HG02678 (cell line): ENCODE measurements around the gene LEUTX.
"Not testable (repeated sequence)": the region's sequence is repeated elsewhere in the genome, so short reads cannot be mapped to it uniquely, and the experiment has no call there.

Experiments
- ATAC-seq: cut with Tn5 transposase; IDR thresholded peaks from one replicate; pipeline ENCODE4 v1.9.1; 2021; ENCODE audit warnings: mild to moderate bottlenecking, moderate library complexity; ENCODE audit not compliant: unreplicated experiment

The LEUTX gene, protein sequence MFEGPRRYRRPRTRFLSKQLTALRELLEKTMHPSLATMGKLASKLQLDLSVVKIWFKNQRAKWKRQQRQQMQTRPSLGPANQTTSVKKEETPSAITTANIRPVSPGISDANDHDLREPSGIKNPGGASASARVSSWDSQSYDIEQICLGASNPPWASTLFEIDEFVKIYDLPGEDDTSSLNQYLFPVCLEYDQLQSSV

DNA sequence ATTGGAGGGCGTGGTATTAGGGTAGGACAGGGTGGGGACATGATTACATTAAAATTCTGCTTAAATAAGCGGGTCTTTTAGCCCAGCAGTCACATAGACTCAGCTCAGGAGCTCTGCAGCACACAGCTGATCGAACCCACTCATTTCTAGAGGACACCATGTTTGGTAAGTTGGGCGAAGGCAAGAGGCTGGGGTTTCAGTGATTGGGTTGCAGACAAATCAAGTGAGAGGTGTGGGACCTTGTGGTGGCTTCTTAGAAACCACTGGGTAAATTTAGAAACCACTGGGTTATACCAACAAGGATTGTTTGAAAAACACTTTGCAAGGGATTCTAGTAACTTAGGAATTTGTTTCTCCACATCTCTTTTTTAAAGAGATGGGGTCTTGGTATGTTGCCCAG, at the start of gene LEUTX:
LEUTX (plus strand) TSS at position 92 of the 400 bp plus-strand sequence; CDS start at position 159, 67 bp downstream.
- no peak for ATAC-seq

DNA sequence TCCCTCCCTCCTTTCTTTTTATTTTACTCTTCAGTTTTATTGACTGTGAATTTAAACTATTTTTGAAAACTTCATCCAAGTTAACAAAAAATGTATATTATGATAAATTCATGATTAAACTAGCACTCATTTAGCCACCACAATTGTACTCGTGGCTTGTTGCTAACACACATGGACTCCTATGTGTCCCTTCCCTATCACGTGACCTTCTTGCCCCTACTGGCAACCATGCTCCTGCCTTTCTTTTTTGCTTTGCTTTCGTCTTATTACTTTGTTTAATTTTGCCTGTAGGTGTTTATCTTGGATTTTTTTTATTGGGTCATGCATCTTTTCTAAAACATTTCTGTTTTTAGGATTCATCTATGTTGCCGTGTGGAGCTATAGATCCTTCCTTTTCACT, 49.1 kb upstream of the LEUTX start:
- no peak for ATAC-seq

DNA sequence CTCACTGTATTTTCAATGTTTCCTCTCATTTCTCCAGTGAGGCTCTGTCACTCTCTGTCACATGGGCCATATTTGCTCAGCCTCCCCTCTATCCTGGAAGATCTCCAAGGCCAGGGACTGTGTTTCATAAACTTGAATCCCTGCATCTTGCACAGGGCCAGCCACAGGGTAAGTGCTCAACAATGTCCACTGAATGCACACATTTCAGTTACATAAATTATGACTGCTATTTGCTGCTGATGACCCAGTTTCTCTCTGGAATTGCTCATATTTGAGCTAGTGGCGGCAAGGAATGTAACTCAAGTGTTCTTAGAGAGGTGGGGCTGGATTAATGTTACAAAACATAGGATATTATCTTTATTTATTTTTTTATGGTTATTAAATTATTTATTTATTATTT, 47.0 kb upstream of the LEUTX start:
- no peak for ATAC-seq

DNA sequence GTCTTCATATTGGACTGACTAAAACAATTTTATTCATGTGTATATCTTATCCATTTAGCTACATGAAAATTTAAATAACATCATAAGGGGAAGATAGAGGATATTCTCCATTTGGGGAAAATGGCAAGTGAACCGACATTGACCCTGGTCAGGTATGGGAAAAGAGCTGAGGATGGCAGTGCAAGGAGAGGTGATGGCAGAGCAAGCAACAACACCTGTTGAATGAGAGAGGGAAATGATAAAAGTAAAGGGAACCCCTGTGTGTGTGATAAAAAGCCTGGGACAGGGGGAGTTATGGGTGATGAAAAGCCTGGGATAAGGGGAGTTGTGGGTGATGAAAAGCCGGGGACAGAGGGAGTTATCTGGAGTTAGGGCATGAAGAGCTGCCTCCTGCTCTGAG, 44.8 kb upstream of the LEUTX start:
- ATAC-seq: no peak

DNA sequence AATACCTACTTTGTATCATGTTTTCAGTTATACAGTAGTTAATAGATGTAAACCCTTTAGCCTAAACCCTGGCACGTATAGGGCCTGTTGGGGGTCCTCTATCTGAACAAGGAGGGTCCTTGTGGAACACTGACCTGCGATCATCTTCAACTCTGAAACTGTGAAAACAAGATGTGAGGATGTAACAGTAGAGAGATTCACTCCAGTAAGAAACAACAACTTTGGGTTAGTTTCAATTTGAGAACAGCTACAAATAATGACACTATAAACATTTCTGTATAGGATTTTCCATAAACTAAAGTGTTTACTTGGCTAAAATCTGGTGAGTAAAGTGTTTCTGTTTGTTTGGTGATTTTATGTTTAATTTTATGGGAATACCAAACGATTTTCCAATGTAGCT, 43.0 kb upstream of the LEUTX start:
- ATAC-seq: no peak

DNA sequence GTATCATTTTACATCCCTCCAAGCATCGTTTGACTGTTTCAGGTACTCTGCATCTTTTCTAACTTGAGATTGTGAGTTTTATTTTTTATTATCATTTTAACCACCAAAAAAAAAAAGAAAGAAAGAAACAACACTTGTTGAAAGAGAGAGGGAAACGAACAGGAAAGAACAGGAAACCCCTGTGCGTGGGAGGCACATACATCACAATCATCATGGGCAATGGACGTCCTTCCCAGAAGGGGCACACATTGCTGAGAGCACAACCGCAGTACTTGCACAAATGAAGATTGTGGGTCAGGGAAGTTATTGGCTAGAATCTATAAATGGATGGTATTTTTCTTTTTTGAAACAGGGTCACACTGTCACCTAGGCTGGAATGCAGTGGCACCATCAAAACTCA, 42.6 kb upstream of the LEUTX start:
- ATAC-seq: no peak

DNA sequence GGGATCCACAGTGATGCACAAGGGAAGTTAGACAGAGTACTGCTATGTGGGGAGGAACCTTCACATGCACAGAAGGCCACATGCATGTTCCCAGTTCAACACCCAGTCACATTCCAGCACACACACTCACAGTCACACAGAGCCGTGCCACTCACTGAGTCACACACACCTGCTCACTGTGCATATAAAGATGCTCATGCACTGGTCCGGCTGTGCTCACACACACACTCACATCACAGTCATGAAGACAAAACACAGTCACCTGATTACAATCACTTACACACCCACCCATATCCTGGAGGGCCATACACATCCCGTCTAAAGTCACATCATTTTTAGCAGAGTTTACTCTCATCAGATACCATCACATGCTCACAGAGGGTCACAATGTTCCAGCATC, 41.3 kb upstream of the LEUTX start:
- no peak for ATAC-seq

DNA sequence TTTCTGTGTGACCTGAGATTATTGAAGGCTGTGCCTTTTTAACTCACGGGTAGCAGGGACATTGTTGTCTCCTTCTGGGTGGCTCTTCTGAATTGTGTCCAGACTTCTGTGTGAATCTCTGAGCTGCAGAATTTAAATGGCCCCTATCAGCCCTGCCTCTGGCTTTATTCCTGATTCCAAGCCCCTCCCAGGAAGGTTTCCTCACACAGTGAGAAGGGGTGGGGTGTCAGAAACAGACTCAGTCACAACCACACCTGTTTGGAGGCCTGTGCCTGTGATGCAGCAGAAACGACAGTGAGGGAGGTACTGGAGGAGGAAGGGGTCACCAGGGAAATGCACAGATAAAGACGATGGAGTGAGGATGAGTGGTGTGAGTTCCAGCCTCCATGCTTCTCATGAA, 40.8 kb upstream of the LEUTX start, which contains the start of gene CLC:
CLC (minus strand) TSS at position 139 of the 400 bp plus-strand sequence; CDS start at position 62, 77 bp downstream.
- ATAC-seq: no peak

DNA sequence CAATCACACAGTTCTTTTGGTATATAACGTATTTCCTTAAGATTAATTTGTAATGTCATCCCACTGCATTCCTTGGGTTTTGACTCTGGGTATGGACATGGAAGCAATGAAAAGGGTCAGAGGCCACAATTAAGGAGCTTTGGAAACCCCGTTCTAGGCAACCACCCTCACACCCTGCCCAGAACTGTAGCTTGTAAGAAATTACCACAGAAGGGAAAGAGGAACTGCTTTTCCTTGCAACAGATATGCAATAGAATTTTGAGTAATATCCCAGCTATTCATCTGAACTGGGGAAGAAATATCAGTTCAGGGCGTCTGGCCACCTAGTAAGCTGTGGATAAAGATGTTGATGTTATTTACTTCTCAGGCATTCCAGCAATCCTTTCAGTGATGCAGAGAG, 39.8 kb upstream of the LEUTX start:
- no peak for ATAC-seq

DNA sequence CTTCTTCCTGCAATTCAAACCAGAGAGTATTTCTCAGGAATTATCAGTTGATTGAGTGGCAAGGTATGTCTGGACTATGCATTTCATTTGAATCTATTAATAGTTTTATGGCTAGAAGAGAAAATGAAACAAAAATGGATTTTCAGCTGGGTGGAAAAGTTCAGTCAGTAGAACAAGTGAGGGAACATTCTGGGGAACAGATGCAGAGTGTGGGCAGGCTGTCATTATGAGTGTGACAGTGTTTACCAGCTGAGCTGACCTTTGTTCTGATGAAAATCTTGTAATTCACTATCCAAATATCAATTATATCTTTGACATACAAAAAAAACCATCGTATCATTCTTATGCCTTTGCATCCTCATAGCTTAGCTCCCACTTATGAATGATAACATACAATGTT, 38.3 kb upstream of the LEUTX start:
- no peak for ATAC-seq

DNA sequence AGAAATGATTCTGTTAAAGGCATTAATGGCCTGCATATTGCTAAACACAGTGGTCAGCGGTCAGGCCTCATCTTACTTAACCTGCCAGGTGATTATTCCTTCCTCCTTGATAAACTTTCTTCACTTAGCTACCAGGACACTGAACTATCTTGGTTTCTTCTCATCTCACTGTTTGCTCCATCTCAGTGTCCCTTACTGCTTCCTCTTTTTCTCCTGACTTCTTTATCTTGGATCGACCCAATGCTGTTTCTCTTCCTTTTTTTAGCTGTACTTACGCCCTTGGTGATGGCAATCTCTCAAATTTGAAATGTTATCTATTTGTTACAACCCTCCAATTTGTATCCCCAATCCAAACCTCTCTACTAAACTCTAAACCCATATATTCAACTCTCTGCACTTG, 33.0 kb upstream of the LEUTX start:
- ATAC-seq: no peak

DNA sequence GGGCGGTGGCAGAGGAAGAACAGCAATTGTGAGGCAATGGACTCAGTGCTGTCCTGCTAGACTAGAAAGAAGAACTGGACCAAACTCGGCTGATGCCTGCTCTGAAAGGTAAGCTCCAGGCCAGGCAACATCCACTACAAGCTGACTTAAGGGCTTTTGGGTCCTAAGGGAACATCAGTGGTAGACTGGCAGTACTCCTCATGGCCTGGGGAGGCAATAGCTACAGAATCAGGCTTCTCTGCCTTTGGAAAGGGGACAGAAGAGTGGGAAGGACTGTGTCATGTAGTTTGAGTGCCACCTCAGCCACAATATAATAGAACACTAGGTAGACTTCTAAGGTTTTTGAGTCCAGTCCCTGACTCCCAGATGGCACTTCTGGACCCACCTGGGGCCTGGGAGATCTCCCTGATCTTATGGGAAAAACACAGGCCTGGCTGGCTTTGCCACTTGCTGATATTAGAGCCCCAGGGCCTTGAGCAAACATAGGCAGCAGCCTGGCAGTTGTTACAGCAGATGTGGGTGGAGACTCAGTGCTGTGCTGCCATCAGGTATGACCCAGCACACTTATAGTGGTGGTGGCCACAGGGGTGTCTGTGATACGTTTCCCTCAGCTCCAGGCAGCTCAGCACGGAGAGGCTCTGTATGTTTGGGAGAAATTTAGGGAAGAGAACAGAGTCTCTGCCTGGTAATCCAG, 31.7 kb upstream of the LEUTX start:
- no peak for ATAC-seq

DNA sequence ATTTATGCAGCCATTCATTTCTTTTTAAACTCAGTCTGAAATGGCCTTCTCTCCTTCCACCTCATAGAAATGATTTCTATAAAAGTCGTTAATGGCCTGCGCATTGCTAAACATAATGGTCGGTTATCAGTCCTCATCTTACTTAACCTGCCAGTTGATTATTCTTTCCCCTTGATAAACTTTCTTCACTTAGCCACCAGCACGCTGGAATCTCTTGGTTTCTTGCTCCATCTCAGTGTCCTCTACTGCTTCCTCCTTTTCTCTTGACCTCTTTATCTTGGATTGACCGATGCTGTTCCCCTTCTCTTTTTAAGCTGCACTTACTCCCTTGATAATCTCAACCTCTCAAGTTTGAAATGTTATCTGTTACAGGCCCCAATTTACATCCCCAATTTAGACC, 28.7 kb upstream of the LEUTX start:
- no peak for ATAC-seq

DNA sequence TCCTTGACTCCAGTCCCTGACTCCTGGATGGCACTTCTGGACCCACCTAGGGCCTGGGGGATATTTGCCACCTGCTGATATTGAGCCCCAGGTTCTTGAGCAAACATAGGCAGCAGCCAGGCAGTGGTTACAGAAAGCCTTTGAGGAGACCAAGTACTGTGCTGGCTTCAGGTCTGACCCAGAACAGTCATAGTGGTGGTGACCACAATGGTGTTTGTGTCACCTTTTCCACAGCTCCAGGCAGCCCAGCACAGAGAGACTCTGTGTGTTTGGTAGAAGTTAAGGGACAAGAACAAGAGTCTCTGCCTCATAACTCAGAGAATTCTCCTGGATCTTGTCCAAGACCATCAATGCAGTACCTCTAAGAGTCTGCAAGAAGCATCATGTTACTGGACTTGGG, 26.3 kb upstream of the LEUTX start:
- no peak for ATAC-seq

DNA sequence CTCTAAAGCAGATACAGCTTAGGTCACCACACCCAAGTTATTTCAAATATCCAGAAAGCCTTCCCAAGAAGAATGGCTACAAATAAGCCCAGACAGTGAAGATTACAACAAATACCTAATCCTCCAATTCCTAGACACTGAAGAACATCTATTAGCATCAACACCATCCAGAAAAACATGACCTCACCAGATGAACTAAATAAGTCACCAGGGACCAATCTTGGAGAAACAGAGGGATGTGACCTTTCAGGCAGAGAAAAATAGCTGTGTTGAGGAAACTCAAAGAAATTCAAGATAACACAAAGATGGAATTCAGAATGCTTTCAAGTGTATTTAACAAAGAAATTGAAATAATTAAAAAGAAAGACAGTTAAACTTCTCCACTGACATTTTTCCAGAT, 25.9 kb upstream of the LEUTX start:
- no peak for ATAC-seq

DNA sequence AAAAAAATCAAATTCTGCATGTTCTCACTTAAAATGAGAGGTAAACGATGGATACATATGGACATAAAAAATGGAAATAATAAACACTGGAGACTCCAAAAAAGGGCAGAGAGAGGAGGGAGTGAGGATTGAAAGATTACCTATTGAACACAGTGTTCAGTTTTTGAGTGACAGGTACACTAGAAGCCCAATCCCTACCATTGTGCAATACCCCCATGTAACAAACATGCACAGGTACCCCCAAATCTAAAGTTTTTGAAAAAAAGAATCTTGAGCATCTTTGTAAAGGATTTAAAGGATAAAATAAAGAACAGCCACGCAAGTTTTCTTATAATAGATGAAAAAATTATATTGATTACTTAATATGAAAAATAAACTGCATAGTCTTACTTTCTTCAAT, 24.1 kb upstream of the LEUTX start:
- ATAC-seq: no peak

DNA sequence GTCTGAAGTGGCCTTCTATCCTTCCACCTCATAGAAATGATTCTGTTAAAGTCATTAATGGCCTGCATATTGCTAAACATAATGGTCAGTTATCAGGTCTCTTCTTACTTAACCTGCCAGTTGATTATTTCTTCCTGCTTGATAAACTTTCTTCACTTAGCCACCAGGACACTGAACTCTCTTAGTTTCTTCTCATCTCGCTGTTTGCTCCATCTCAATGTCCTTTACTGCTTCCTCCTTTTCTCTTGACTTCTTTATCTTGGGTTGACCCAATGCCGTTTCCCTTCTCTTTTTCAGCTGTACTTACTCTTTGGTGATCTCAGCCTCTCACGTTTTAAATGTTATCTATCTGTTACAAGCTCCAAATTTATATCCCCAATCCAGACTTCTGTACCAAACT, 23.7 kb upstream of the LEUTX start:
- no peak for ATAC-seq

DNA sequence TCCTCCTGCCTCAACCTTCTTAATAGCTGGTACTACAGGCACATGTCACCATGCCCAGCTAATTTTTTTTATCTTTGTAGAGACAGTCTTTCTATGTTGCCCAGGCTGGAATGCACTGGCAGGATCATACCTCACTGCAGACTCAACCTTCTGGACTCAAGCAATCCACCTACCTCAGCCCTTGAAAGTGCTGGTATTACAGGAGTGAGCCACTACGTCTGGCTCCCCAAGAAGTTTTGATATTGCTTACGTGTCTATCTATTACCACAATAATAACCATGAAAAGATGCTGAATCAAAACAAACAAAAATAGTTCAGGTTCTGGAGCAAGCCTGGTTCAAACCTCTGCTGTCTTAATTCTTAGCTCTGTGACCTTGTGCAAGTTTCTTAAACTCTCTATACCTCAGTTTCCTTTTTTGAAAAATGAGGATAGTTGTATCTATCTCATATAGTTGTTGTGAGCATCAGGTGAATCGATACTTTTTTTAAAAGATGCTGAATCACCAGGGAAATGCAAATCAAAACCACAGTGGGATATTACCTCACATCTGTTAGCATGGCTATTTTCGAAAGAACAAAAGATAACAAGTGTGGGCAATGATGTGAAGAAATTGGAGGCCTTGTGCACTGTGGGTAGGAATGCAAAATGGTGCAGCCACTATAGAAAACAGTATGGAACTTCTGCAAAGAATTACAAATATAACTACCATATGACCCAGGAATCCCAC, 19.0 kb upstream of the LEUTX start:
- no peak for ATAC-seq

DNA sequence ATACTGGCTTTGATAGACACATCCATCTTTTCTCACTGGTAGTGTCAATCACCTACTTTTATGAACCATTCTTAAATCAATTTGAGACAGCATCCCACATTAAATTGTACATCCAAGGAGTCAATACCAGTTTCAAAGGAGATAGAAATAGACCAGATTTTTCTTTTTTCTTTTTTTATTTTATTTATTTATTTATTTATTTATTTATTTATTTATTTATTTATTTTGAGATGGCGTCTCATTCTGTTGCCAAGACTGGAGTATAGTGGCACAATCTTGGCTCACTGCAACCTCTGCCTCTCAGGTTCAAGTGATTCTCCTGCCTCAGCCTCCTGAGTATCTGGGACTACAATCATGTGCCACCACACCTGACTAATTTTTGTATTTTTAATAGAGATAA, 16.8 kb upstream of the LEUTX start:
- ATAC-seq: not testable (repeated sequence)

DNA sequence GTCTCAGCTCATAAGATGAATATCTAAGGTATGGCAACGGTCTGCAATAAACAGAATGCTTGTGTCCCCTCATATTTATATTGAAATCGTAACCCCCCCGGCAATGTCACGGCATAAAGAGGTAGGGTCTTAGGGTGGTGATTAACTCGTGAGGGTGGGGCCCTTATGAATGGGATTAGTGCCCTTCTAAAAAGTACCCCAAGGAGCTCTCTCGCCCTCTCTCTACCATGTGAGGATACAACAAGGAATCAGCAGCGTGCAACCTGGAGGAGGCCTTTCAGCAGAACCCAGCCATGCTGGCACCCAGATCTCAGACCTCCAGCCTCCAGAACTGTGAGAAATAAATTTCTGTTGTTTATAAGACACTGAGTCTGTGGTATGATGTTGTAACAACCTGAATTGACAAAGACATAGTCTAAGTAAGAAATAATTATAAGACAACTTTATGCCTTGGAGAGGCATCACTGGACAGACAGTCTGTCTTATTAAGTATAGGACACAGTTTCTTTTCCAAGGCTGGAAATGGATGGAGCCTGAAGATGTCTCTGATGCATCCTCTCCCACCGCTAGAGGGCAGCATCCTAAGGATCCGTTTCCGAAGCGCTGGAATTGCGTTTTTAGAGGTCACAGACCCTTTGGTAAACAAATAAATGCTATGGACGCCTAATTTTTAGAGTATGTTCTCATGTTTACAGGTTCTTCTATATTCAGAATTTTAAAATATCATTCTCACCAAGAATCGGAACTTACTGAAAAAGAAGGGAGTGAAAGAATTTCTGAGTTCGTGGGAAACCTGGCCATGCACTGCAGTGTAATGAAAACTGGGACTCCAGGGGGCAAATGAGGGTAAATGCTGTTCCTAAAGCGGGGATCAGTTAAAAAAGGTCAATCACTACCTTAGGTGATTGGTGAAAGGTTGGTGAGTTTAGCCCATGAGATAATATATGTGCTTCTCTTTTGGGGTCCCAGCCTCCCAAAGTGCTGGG, 13.3 kb upstream of the LEUTX start:
- ATAC-seq: no peak

DNA sequence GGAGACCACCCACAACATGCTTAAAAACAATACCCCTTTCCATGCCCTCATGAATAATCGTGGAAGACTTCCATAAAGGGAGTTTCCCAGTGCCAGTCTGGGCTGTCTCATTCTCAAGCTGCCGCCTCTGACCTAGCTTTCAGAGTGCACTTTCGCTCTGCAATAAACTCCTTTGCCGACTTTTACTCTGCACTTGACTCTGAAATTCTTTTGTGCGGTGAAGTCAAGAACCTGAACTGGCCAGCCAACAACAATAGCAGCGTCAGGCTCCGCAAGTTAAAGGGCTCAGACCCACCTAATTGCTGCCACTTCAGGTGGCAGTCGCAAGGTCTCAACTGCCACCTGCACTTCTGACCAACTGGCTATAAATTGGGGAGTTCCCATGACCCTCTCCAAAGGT, 10.3 kb upstream of the LEUTX start:
- ATAC-seq: no peak
